ENCODE data around the gene NRROS.
A peak's percentile ranks its signal among the peaks of the same experiment; 100 is the strongest.

The NRROS gene

DNA sequence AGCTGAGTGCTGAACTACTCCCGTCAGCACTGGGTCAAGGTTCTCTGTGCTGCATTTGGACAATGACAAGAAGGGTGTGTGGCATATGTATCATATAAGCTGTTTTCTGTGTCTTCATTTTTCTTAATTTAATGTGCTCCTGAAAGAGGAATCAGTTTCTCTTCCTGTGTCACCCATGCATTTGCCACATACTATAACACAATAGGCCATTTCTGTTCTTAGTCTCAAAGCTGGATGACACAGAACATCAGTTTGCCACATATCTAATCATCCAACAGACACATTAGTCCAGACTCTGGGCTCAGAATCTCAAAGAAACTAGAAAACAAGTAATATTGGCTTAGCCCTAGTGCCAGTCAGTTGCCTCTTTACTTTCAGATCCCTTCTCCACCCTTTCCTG, 38.4 kb downstream of the NRROS start:
- WGBS (ENCODE audit: extremely low coverage, insufficient coverage, low lambda C conversion rate): no CpG with 5 or more reads among the region's 1 CpG
- Histone ChIP-seq H4K8ac (ENCODE audit: low read depth, low read length) (no peak overlapping the region), H2BK15ac (replicated peaks; ENCODE audit: low read depth) (no peak overlapping the region), H3K4me3 (ENCODE audit: low read length) (no peak overlapping the region), H3K36me3 (ENCODE audit: control insufficient read depth, insufficient read depth, low read length) (no peaks in the 10 kb centered on the region), H3K9ac (ENCODE audit: low read length) (no peak overlapping the region), H2BK5ac (ENCODE audit: low read length) (no peak overlapping the region), H2AK5ac (ENCODE audit: low read length) (no peak overlapping the region), H3K18ac (ENCODE audit: low read length) (no peak overlapping the region), H3K27ac (ENCODE audit: low read depth, low read length) (no peak overlapping the region), H3K23ac (ENCODE audit: low read length) (no peak overlapping the region), H3K79me1 (ENCODE audit: low read length) (no peaks in the 10 kb centered on the region), H3K27me3 (ENCODE audit: insufficient read depth, low read length, poor library complexity) (no peaks in the 10 kb centered on the region), H3K4me1 (ENCODE audit: control insufficient read depth, low read depth, low read length) (no peaks in the 10 kb centered on the region), H3K79me2 (ENCODE audit: control insufficient read depth, insufficient read depth, low read length) (no peaks in the 10 kb centered on the region), H4K5ac (ENCODE audit: low read length) (no peak overlapping the region), H2BK120ac (ENCODE audit: low read depth, low read length) (no peak overlapping the region), H3K56ac (ENCODE audit: low read length) (no peak overlapping the region), H3K4ac (ENCODE audit: low read depth, low read length) (no peak overlapping the region), H3K4me2 (ENCODE audit: low read length) (no peak overlapping the region)
- no peak for DNase-seq

DNA sequence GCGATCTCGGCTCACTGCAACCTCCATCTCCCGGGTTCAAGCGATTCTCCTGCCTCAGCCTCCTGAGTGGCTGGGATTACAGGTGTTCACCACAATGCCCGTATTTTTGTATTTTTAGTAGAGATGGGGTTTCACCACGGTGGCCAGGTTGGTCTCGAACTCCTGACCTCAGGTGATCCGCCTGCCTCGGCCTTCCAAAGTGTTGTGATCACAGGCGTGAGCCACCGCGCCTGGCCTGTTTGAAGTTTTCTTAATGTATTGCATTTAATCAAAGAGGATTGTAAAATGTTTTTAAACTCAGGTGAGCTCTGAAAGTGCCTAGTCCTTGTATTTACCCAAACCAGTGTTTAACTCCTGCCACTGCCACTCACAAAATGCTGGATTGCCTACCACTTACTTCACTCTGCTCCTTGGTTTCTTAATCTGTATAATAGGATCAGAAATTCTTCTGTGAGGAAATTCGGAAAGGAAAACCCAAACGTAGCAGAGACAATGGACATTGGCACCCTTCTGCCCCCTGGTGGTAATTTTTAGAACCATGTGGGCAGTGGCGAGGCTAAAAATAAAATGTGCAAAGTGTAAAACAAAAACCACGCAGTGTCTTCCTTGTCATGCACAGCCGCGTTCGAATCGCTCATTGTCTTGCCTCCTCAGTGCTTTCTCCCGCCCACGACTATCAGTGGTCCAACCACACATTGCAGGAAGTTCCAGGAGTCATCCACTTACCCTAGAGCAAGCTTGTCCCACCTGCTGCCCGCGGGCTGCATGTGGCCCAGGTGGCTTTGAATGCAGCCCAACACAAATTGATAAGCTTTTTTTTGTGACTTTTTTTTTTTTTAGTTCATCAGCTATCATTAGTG, 45.3 kb downstream of the NRROS start:
- no peak overlapping the region for H2BK5ac ChIP-seq (ENCODE audit: low read length)
- WGBS (ENCODE audit: extremely low coverage, insufficient coverage, low lambda C conversion rate): no CpG with 5 or more reads among the region's 24 CpGs
- no peak overlapping the region for H3K27ac ChIP-seq (ENCODE audit: low read depth, low read length)
- no peak overlapping the region for H2AK5ac ChIP-seq (ENCODE audit: low read length)
- H3K56ac ChIP-seq (ENCODE audit: low read length): peak overlapping the region; percentile 44
- no peak overlapping the region for H3K4me3 ChIP-seq (ENCODE audit: low read length)
- H3K23ac ChIP-seq (ENCODE audit: low read length): no peak overlapping the region
- H4K8ac ChIP-seq (ENCODE audit: low read depth, low read length): no peak overlapping the region
- peak overlapping the region; percentile 36 for H3K4ac ChIP-seq (ENCODE audit: low read depth, low read length)
- no peak overlapping the region for H3K18ac ChIP-seq (ENCODE audit: low read length)
- H3K9ac ChIP-seq (ENCODE audit: low read length): no peak overlapping the region
- H3K4me1 ChIP-seq (ENCODE audit: control insufficient read depth, low read depth, low read length): peaks cover 2% of the 10 kb centered on the region
- H3K27me3 ChIP-seq (ENCODE audit: insufficient read depth, low read length, poor library complexity): no peaks in the 10 kb centered on the region
- H3K79me1 ChIP-seq (ENCODE audit: low read length): no peaks in the 10 kb centered on the region
- no peak overlapping the region for H2BK120ac ChIP-seq (ENCODE audit: low read depth, low read length)
- no peak overlapping the region for H3K4me2 ChIP-seq (ENCODE audit: low read length)
- H2BK15ac ChIP-seq (replicated peaks; ENCODE audit: low read depth): no peak overlapping the region
- H3K36me3 ChIP-seq (ENCODE audit: control insufficient read depth, insufficient read depth, low read length): no peaks in the 10 kb centered on the region
- no peaks in the 10 kb centered on the region for H3K79me2 ChIP-seq (ENCODE audit: control insufficient read depth, insufficient read depth, low read length)
- peak; percentile 49 for DNase-seq
- H4K5ac ChIP-seq (ENCODE audit: low read length): no peak overlapping the region

DNA sequence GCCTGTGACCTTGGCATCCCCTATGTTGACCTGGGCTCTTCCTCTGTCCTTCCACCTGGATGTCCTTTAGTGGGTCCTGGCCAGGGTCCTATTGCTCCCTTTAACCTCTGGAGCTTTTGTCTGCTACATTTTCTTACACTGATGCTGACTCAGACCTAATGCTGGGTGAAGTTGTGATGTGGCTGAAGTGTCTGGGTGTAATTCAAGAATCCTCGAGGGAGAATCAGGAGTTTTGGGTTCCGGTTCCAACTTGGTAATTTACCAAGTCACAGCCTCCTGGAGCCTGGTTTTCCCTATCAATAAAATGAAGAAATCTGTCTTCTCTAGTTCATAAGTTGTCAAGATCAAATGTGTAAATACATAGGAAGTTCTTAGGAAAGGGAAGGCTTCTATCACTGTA, 46.9 kb downstream of the NRROS start:
- Histone ChIP-seq H2AK5ac (ENCODE audit: low read length) (no peak overlapping the region), H3K9ac (ENCODE audit: low read length) (no peak overlapping the region), H3K4me1 (ENCODE audit: control insufficient read depth, low read depth, low read length) (peaks cover 2% of the 10 kb centered on the region), H3K23ac (ENCODE audit: low read length) (no peak overlapping the region), H4K8ac (ENCODE audit: low read depth, low read length) (no peak overlapping the region), H3K36me3 (ENCODE audit: control insufficient read depth, insufficient read depth, low read length) (no peaks in the 10 kb centered on the region), H2BK15ac (replicated peaks; ENCODE audit: low read depth) (no peak overlapping the region), H3K56ac (ENCODE audit: low read length) (no peak overlapping the region), H3K4ac (ENCODE audit: low read depth, low read length) (no peak overlapping the region), H3K27ac (ENCODE audit: low read depth, low read length) (no peak overlapping the region), H3K4me3 (ENCODE audit: low read length) (no peak overlapping the region), H3K4me2 (ENCODE audit: low read length) (no peak overlapping the region), H3K79me1 (ENCODE audit: low read length) (no peaks in the 10 kb centered on the region), H4K5ac (ENCODE audit: low read length) (no peak overlapping the region), H3K79me2 (ENCODE audit: control insufficient read depth, insufficient read depth, low read length) (no peaks in the 10 kb centered on the region), H2BK120ac (ENCODE audit: low read depth, low read length) (no peak overlapping the region), H3K27me3 (ENCODE audit: insufficient read depth, low read length, poor library complexity) (no peaks in the 10 kb centered on the region), H3K18ac (ENCODE audit: low read length) (no peak overlapping the region), H2BK5ac (ENCODE audit: low read length) (no peak overlapping the region)
- no peak for DNase-seq
- no CpG with 5 or more reads among the region's 2 CpGs for WGBS (ENCODE audit: extremely low coverage, insufficient coverage, low lambda C conversion rate)

GRCh38 chr3:196688349-196688748, 48.9 kb downstream of the NRROS start:
- Histone ChIP-seq H3K27ac (ENCODE audit: low read depth, low read length) (no peak overlapping the region), H4K5ac (ENCODE audit: low read length) (no peak overlapping the region)

GRCh38 chr3:196689941-196690660, 50.6 kb downstream of the NRROS start:
- Histone ChIP-seq H3K9ac (ENCODE audit: low read length) (no peak overlapping the region), H3K18ac (ENCODE audit: low read length) (no peak overlapping the region), H3K27ac (ENCODE audit: low read depth, low read length) (no peak overlapping the region), H3K79me2 (ENCODE audit: control insufficient read depth, insufficient read depth, low read length) (no peaks in the 10 kb centered on the region), H3K27me3 (ENCODE audit: insufficient read depth, low read length, poor library complexity) (no peaks in the 10 kb centered on the region), H3K36me3 (ENCODE audit: control insufficient read depth, insufficient read depth, low read length) (no peaks in the 10 kb centered on the region), H3K23ac (ENCODE audit: low read length) (no peak overlapping the region), H3K4me2 (ENCODE audit: low read length) (no peak overlapping the region), H3K4me3 (ENCODE audit: low read length) (no peak overlapping the region), H3K79me1 (ENCODE audit: low read length) (no peaks in the 10 kb centered on the region), H4K5ac (ENCODE audit: low read length) (no peak overlapping the region), H2BK15ac (replicated peaks; ENCODE audit: low read depth) (no peak overlapping the region), H2BK5ac (ENCODE audit: low read length) (no peak overlapping the region), H3K4ac (ENCODE audit: low read depth, low read length) (no peak overlapping the region), H2BK120ac (ENCODE audit: low read depth, low read length) (no peak overlapping the region), H3K4me1 (ENCODE audit: control insufficient read depth, low read depth, low read length) (peaks cover 2% of the 10 kb centered on the region), H2AK5ac (ENCODE audit: low read length) (no peak overlapping the region), H3K56ac (ENCODE audit: low read length) (no peak overlapping the region), H4K8ac (ENCODE audit: low read depth, low read length) (no peak overlapping the region)
- no peak for DNase-seq
- no CpG with 5 or more reads among the region's 17 CpGs for WGBS (ENCODE audit: extremely low coverage, insufficient coverage, low lambda C conversion rate)

More at GRCh38 chr3:196688349-196688748, 48.9 kb downstream of the NRROS start:
- no peaks in the 10 kb centered on the region for H3K79me2 ChIP-seq (ENCODE audit: control insufficient read depth, insufficient read depth, low read length)
- no peak overlapping the region for H2BK15ac ChIP-seq (replicated peaks; ENCODE audit: low read depth)
- H3K4ac ChIP-seq (ENCODE audit: low read depth, low read length): no peak overlapping the region
- no peak overlapping the region for H2BK5ac ChIP-seq (ENCODE audit: low read length)
- DNase-seq: no peak
- no CpG with 5 or more reads among the region's 5 CpGs for WGBS (ENCODE audit: extremely low coverage, insufficient coverage, low lambda C conversion rate)
- H4K8ac ChIP-seq (ENCODE audit: low read depth, low read length): no peak overlapping the region
- no peaks in the 10 kb centered on the region for H3K79me1 ChIP-seq (ENCODE audit: low read length)
- H3K18ac ChIP-seq (ENCODE audit: low read length): no peak overlapping the region
- no peaks in the 10 kb centered on the region for H3K36me3 ChIP-seq (ENCODE audit: control insufficient read depth, insufficient read depth, low read length)
- H3K56ac ChIP-seq (ENCODE audit: low read length): peak overlapping the region; percentile 34
- H3K9ac ChIP-seq (ENCODE audit: low read length): no peak overlapping the region
- H3K4me3 ChIP-seq (ENCODE audit: low read length): no peak overlapping the region
- H3K27me3 ChIP-seq (ENCODE audit: insufficient read depth, low read length, poor library complexity): no peaks in the 10 kb centered on the region
- no peak overlapping the region for H3K4me2 ChIP-seq (ENCODE audit: low read length)
- peaks cover 2% of the 10 kb centered on the region for H3K4me1 ChIP-seq (ENCODE audit: control insufficient read depth, low read depth, low read length)
- no peak overlapping the region for H3K23ac ChIP-seq (ENCODE audit: low read length)
- no peak overlapping the region for H2AK5ac ChIP-seq (ENCODE audit: low read length)
- H2BK120ac ChIP-seq (ENCODE audit: low read depth, low read length): no peak overlapping the region
